GM11168 (cell line): ENCODE data around the gene UTRN.

Experiments
- in situ Hi-C: fragments of 300-500 bp; cut with MboI; formaldehyde crosslinking; loops from one replicate; pipeline ENCODE4 v1.12.0; 2022; ENCODE audit warnings: low sequenced_read_pairs; ENCODE audit not compliant: unreplicated experiment

Gene UTRN

GRCh38 chr6:144279484-144280150 lies 5.5 kb upstream of the UTRN start:
- in situ Hi-C loops = no loop called here

GRCh38 chr6:144283646-144284477 lies 1.3 kb upstream of the UTRN start:
- in situ Hi-C loops = no loop called here

- in situ Hi-C loops = no loop called here
Observed at GRCh38 chr6:144284478-144284782, 705 bp upstream of the UTRN start.

GRCh38 chr6:144285548-144285797 lies 338 bp downstream of the UTRN start:
- in situ Hi-C loops = no loop called here

GRCh38 chr6:144285798-144286502 lies 815 bp downstream of the UTRN start:
- in situ Hi-C loops = no loop called here

- in situ Hi-C loops = no loop called here
Observed at GRCh38 chr6:144286503-144287393, 1.6 kb downstream of the UTRN start.

GRCh38 chr6:144289006-144289405 lies 3.9 kb downstream of the UTRN start:
- in situ Hi-C loops = no loop called here

- in situ Hi-C loops = no loop called here
Observed at GRCh38 chr6:144292372-144292771, 7.2 kb downstream of the UTRN start.

- in situ Hi-C loops = no loop called here
Observed at GRCh38 chr6:144294016-144294415, 8.9 kb downstream of the UTRN start.

GRCh38 chr6:144295211-144295610 lies 10.1 kb downstream of the UTRN start:
- in situ Hi-C loops = no loop called here

- in situ Hi-C loops = no loop called here
Observed at GRCh38 chr6:144295981-144296767, 11.0 kb downstream of the UTRN start.

GRCh38 chr6:144296973-144297372 lies 11.8 kb downstream of the UTRN start:
- in situ Hi-C loops = no loop called here

GRCh38 chr6:144297511-144298100 lies 12.5 kb downstream of the UTRN start:
- in situ Hi-C loops = no loop called here

- in situ Hi-C loops = no loop called here
Observed at GRCh38 chr6:144298194-144298593, 13.1 kb downstream of the UTRN start.

GRCh38 chr6:144298916-144299315 lies 13.8 kb downstream of the UTRN start:
- in situ Hi-C loops = no loop called here

- in situ Hi-C loops = no loop called here
Observed at GRCh38 chr6:144302701-144303372, 17.7 kb downstream of the UTRN start.

GRCh38 chr6:144304223-144304848 lies 19.2 kb downstream of the UTRN start:
- in situ Hi-C loops = no loop called here

- in situ Hi-C loops = no loop called here
Observed at GRCh38 chr6:144305567-144305966, 20.4 kb downstream of the UTRN start.

- in situ Hi-C loops = no loop called here
Observed at GRCh38 chr6:144305985-144306384, 20.9 kb downstream of the UTRN start.
